Erythroblast (primary cell): ENCODE data around the gene AATF.

Experiments
- DNase-seq, 2 experiments: peaks; one replicate each; lab custom pipeline; 2025; lab: John Stamatoyannopoulos, UW
- GATA1 ChIP-seq: IDR thresholded peaks from 2 replicates; pipeline ENCODE4 v1.6.1; 2011; ENCODE audit warnings: low read depth, mild to moderate bottlenecking, control low read depth, low read length, moderate library complexity
- POLR2A ChIP-seq: IDR thresholded peaks from 2 replicates; pipeline ENCODE4 v1.6.1; 2011; ENCODE audit warnings: mild to moderate bottlenecking, low read length

AATF gene

DNA sequence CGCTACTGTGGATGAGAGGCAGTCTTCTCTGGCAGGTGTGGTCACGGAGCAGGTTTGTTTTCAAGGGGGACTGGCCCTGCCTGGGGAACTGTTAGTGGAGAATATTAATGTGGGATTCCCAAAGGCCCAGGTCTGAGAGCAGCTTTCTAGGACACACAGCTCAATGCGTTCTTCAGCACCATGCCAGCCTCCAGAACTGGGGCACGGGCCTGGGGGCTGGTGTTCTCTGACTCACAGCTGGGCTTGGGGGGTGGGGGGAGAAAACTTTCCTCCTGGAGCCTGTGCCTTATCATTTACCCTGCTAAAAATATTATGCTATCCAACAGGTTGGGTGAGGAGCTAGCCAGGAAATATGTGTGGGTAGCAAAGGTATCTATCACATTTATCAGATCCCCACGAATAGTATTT lies 24.9 kb upstream of the AATF start:
- no peak for TF ChIP-seq POLR2A
- no peak for TF ChIP-seq GATA1
- DNase-seq: no peak

DNA sequence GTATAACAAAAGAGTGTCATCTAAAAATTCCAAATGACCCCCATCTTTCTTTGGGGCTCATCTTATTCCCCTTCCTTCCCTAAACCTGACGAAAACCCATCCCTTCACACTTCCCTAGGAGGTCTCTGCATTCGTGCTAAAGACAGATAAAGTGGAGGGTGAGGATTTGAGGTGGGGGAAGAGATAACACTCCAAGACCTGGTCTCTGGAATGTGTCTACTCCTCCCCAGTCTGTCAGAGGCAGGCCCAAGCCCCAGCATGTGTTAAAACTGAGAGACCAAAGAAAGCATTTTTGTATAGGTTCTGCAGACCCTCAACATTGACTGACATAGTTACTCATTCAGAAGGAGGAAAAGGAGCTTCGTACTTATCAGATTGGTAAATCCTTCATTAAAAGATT lies 22.5 kb upstream of the AATF start:
- no peak for TF ChIP-seq GATA1
- TF ChIP-seq POLR2A: no peak
- DNase-seq: no peak

DNA sequence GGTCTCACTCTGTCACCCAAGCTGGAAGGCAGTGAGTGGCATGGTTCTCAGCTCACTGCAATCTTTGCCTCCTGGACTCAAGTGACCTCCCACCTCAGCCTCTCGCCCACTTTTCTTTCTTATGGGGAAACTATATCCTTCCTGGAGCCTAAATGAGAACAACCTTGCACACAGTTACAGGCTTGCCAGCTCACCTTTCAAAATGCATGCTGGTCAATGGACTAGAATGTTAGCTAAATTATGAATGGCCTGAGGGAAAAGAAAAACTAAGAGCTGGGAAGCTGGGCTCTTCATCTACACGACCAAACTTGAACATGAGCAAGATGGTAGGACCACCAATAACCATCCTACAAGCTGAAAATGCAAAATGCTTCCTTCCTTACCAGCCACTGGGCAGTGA lies 22.1 kb upstream of the AATF start:
- no peak for TF ChIP-seq POLR2A
- no peak for TF ChIP-seq GATA1
- DNase-seq: no peak

DNA sequence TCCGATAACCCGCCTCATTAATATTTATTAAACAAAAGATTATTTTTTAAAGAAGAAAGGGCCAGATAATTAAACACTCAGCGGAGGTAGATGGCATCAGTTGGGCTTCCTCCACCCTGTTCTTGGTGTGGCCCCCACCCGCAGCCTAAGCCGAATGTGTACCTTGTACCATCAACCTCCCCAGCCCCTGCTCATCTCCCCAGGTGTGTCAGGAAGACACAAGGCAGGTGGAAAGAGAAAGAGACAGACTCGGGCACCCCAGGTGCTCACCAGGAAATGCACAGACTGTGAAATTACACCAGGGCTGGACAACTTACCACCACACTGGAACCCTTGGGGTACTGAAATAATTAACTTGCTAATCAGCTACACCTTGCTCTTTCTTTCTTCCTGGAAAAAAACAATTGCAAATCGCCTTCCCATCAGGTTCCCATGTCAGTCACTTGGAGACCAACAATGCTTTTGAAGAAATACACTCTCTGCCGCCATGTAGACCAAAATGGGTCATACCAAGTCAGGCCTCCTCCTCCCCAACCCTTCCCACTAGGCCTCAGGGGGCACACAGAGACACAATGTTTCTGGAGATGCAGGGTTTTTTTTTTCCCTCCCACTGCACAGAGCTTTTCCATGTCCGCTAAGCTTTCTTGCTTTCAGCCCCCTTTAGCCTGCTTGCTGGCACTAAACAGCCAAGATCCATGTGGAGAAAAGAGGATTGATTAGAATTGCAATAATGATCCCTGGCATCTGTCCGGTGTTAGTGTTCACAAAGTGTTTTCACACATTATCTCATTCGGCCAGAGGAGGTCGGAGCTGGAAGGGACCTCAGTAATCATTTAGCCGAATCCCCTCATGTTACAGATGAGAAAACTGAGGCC lies 20.0 kb upstream of the AATF start:
- TF ChIP-seq POLR2A: no peak
- no peak for TF ChIP-seq GATA1

DNA sequence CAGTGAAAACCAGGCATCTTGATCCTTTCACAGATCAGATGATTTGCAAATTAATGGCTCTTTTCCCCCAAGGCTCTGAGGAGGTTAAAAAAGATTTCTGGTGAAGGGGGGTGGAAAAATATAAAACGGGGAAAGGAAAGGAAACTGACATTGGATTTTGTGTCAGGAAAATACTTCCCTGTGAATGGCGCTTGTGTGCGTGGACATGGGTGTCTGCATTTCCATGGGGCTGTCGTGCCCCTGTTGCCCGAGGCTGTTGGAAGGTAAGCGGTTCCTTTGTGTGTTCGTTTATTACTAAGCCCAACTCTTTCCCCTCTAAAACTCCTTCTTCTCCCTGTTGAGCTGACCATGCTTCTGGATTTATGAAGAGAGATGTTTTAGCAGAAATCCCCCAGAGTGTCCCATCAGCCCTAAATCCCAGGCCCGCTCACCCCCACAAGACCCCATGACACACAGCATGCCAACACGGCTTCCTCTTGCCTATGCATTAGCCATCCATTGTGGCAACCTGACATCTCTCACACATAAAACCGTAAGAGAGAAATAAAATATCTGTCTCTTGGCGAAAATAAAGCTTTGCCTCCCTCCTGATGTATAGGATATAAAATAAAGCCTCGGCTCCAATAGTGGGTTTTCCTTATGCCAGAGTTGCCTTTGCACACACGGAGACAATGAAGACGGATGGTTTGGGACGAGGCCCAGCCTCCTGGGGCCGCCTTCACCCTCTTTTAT lies 18.7 kb upstream of the AATF start:
- TF ChIP-seq GATA1 (no peak), POLR2A (no peak)
- no peak for DNase-seq

More for the DNA sequence above, 20.0 kb upstream of the AATF start:
- no peak for DNase-seq

DNA sequence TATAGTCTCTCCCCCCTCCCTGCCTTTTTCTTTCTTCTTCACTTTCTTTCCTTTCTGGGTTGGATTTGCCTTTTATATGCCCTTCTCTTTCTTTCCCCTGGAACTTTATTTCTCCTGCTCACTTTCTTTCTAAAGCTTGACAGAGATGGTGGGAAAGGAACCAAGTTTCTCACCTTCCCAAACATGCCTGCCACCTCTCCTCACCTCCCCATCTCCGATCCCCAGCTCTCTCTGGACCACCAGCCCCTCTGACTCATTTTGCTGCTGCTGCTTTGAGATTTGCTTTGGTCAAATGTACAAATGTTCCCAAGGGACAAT lies 18.2 kb upstream of the AATF start:
- no peak for DNase-seq
- TF ChIP-seq GATA1 (no peak), POLR2A (no peak)

DNA sequence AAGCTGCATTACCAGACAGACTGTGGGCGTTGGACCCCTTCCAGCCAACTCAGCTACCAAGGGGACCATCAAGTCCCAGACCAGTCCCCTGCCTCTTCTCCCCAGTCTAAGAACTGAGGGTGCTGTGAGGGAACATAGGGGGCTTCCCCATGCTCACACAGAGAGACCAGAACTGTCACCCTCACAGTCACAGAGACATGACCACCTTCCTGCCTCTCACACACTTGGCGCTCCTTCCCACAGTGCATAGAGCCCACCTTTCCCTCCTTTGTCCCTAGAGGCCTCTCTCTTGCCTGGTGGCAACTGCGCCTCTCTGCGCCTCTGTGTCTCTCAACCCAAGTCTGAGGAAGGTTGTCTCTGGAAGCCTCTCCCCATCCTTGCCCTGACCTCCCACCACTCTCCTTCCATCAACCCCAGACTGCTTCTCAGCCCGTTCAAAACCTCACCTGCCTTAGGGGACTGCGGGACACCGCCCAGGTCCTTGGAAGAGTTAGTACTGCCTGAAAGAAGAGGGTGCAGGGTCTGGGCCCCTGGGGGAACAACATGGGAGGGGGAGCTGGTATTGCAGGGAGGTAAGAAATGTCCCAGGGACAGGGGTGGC lies 17.6 kb upstream of the AATF start:
- DNase-seq: no peak
- TF ChIP-seq GATA1 (no peak), POLR2A (no peak)

DNA sequence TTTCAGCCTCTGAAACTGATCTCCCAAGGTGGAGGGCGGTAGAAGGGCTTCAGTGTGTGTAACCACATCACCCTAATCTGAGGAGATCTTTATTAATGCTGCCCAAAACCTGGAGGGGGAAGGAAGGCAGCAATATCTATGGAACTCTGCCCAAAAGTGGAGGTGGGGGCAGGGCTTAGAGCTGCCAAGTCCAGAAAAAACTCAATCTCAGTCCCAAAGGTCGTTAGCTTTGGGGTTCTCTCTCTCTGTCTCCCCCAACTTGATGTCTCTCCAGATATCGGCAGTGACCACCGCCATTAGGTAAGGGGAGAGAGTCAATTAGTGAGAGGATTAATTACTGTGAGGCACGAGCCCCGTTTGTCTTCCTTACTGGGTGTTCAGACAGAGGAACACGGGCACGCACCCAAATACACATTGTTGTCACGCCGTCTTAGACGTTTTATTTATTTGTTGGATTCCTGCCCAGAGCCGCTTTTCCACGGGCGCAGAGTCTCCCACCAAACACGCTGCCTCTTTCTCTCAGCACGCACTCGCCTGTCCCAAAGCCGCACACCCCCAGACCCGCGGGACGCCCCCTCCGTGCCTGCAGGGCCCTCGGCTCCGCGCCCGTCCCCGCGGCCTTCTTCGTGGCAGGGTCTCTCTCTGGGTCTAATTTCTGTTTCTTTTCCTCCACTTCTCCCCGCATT lies 16.9 kb upstream of the AATF start:
- TF ChIP-seq POLR2A (no peak), GATA1 (no peak)
- no peak for DNase-seq

DNA sequence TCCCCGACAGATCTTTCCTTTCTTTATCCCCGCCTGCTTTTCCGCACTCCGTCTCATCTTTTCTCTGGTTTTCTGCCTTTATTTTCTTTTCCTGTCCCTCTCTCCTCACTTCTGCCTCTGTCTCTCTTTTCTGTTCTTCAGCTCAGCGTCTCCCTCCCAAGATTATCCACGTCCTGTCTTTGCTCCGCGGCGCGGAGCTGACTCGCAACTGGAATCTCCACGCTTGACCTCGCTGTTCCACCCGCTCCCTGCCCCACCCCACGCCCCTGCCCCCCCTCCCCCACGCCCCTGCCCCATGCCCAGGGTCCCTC lies 16.4 kb upstream of the AATF start:
- TF ChIP-seq GATA1 (no peak), POLR2A (no peak)
- no peak for DNase-seq

DNA sequence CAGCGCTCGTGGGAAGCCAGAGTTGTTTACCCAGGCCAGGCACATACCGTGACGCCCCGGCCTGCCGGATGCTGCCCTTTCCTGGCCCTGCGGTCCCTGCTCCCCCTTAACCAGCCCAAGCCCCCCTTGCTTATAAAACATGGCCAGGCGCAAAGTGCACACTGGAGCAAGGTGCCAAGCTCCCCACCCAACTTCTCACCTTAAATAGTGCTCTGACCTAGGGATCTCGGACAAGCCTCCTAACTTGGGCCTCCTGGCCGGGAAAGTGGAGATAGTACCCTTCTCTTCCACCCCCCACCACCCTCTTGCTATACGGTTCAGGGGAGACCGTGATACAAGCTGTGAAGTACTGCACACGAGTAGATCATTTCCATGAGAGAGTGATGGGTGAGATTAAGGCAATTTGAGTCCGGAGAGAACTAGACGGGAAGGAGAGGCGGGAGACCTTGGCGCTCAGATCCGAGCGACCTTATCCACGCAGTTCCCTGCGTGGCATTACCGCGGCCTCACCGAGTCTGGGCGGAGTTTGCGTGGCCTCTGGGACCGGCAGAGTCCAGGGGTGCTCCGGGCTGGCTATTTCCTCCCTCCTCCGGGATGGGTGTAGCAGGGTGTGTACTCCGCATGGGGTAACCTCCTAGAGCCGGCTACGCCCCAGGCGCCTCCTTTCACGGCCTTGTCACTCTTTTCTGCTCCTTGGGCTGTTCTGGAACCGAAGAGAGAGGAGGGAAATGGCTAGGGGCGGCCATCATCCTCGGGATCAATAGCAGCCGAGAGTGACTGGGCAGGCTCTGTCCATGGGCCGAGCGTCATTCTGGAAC lies 15.9 kb upstream of the AATF start:
- DNase-seq: peak in 1 of 2 experiments; percentile 14
- TF ChIP-seq POLR2A (no peak), GATA1 (no peak)

DNA sequence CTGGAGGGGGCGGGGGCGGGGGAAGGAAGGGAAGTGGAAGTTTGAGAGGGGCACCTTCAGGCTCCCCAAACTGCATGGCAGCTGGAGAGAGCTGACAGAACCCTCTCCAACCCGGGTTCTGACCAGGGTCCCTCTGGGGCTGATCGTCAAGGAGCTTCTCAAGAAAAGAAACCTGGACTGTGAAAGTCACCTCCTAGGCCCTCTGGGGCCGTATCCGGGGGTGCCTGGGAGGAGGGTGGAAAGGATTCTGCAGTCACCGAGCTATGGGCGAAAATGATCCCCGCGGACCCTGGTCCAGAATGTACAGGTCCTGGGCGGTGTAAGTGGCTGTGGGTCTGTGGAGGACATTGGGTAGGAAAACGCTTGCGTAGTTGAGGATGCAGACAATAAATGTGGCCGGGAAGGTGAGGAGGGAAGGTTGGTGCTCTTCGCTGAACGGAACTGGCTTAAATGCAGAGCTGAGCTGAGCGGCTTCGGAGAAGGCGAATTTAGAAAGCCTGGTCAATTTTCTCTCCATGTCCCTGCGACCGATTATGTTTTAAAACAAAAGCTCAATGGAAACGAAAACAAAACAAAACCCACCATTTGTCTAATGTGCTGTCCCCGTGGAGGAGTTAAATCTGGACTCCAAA lies 15.1 kb upstream of the AATF start:
- TF ChIP-seq POLR2A (no peak), GATA1 (no peak)

DNA sequence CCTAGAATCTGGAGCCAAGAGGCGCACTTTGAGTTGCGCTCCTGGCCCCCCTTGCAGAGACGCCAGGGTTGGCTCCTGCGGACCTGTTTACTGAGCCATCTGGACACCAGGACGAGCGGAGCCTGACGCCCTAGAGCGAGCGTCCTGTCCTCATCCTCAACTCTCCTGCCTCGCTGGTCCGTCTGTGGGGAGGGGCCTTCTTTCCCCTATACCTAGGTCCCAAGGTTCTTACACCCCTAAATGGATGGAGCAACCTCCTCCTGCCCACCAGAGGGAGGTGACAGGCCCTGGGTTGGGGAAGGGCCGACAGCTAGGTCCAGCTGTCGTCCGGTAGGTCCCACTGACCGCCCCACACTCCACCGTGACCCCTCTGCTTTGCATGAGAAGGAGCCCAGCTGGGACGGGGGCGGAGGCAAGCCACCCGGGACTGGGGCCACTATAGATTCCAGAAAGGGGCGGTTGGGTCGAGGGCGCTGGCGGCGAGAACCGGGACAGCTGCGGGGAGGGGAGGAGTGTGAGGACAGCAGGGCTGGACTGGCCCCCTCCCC lies 14.5 kb upstream of the AATF start:
- TF ChIP-seq GATA1 (no peak), POLR2A (no peak)
- DNase-seq: no peak

More for the DNA sequence above, 15.1 kb upstream of the AATF start:
- no peak for DNase-seq
